AG04450 (cell line): ENCODE data around the gene RABGGTA. TPM values are rescaled to one million over a fixed set of nuclear protein-coding genes. Genes with fewer than 3 reads are reported as not detected.

Experiments used
- CTCF ChIA-PET: fragments of 300-600, 350-600 bp; formaldehyde crosslinking; extraction: SDS; loops from one replicate; lab custom pipeline; 2022; ENCODE audit warnings: antibody characterized with exemption, inconsistent platforms; lab: Charles Lee
- POLR2A ChIA-PET: fragments of 350-600 bp; formaldehyde crosslinking; extraction: SDS; loops from one replicate; lab custom pipeline; 2021; ENCODE audit warnings: antibody characterized with exemption, inconsistent platforms; lab: Yijun Ruan, JAX
- DNase-seq: peaks from one replicate; pipeline ENCODE4 v3.0.0-alpha.2; 2011; ENCODE audit warnings: low read depth, low spot score
- H3K27ac ChIP-seq: one replicate; pipeline ENCODE4 v1.5.1; 2012; ENCODE audit warnings: low read depth, low read length, control low read depth
- H3K27me3 ChIP-seq: one replicate; pipeline ENCODE4 v1.6.0; 2012; ENCODE audit warnings: low read length; ENCODE audit not compliant: control insufficient read depth, insufficient read depth
- H3K4me3 ChIP-seq: 2 replicates; pipeline ENCODE4 v1.5.1; 2011; ENCODE audit warnings: mild to moderate bottlenecking, low read depth, low read length, control low read depth
- H3K9me3 ChIP-seq: 2 replicates; pipeline ENCODE4 v1.5.1; 2012; ENCODE audit warnings: low read length; ENCODE audit not compliant: control insufficient read depth, insufficient read depth
- polyA plus RNA-seq: library from polyadenylated mRNA; depleted of rRNA; stranded (reverse); fragments of >200 nt; gene quantifications from 2 replicates; pipeline ENCODE4 v1.2.3, GENCODE V29; 2011
- TF ChIP-seq, protein P1 (sequence below): IDR thresholded peaks from 2 replicates; pipeline ENCODE4 v1.5.1; 2011; ENCODE audit warnings: low read depth, low read length, control low read depth, inconsistent platforms

The RABGGTA gene
- polyA plus RNA-seq, 1 experiment, result 17.9 TPM

DNA sequence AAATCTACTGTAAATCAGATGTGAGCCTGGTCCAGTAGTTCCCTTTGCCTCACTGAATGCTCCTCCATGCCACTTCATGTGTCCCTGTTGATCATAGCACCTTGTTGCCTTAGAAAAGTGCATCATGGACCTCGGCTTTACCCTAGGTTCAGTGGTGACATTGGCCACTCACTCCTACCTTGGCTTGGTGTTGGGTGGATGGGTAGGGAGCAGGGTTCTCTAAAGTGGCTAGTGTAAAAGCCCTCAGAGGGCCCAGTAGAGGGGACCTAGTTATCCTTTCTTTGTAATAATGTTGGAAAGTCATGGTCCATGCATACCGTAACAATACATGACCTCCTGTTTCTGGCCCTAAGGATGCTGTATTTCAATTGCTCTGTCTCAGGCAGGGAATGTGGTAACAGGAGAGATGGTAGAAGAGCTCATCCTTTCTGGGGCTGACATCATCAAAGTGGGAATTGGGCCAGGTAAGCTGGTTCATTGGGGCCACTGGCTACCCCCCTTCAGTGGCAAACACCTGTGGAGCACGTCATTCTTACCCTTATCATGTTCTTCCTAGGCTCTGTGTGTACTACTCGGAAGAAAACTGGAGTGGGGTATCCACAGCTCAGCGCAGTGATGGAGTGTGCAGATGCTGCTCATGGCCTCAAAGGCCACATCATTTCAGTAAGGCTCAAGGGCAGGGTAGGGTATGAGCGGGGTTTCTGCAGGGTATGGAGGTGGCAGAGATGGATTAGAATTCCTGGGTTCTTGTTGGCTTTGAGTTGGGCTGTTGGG, 34.5 kb downstream of the RABGGTA start:
- Histone ChIP-seq H3K4me3 (no peak overlapping the region), H3K9me3 (no peaks in the 10 kb centered on the region), H3K27me3 (no peaks in the 10 kb centered on the region), H3K27ac (no peak overlapping the region)
- CTCF ChIA-PET, result interaction anchor here (1.1 kb wide), 1 partner anchor 71 kb away, joined by 3 read pairs; the partner anchor contains the start of gene CIDEB
- DNase-seq, result no peak
- POLR2A ChIA-PET, result no interaction called here
- TF ChIP-seq, protein P1, sequence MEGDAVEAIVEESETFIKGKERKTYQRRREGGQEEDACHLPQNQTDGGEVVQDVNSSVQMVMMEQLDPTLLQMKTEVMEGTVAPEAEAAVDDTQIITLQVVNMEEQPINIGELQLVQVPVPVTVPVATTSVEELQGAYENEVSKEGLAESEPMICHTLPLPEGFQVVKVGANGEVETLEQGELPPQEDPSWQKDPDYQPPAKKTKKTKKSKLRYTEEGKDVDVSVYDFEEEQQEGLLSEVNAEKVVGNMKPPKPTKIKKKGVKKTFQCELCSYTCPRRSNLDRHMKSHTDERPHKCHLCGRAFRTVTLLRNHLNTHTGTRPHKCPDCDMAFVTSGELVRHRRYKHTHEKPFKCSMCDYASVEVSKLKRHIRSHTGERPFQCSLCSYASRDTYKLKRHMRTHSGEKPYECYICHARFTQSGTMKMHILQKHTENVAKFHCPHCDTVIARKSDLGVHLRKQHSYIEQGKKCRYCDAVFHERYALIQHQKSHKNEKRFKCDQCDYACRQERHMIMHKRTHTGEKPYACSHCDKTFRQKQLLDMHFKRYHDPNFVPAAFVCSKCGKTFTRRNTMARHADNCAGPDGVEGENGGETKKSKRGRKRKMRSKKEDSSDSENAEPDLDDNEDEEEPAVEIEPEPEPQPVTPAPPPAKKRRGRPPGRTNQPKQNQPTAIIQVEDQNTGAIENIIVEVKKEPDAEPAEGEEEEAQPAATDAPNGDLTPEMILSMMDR, result no peak

DNA sequence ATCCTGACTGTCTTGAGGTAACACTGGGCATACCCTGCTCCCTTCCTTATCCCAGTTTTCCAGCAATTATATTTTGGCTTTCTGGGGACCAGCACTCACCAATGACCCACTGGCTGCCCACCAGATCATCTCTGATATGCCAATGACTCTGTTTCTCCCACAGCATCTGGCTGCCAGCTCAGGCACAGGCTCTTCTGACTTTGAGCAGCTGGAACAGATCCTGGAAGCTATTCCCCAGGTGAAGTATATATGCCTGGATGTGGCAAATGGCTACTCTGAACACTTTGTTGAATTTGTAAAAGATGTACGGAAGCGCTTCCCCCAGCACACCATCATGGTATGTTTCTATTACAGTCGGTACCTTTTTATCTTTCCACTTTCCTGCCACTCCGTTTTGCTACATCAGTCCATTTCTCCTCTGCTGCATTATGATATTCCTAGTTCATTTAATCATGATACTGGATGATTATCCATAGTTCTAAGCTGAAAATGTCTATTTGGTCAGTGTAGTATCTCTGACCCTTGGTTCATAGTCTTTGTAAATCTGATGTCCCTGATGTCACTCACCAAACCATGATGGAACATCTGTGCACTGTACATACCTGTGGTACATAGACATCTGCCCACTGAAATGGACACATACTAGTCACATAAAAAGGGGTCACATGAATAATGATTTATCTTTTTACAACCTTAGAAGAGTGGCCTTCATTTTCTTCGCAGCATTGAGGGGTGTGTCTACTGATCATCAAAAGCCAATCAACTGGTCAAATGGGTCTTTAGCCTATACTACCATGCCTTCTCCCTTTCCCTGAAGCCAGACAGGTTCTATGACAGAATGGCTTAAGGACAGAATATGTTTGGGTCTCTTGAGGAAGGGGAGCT, 35.4 kb downstream of the RABGGTA start:
- no peak for DNase-seq
- CTCF ChIA-PET, result interaction anchor here (1.1 kb wide), 1 partner anchor 72 kb away, joined by 3 read pairs; the partner anchor contains the start of gene CIDEB
- TF ChIP-seq, protein P1, result no peak
- Histone ChIP-seq H3K4me3 (no peak overlapping the region), H3K27ac (no peak overlapping the region), H3K9me3 (no peaks in the 10 kb centered on the region; the same call in 1 of the 2 replicates), H3K27me3 (no peaks in the 10 kb centered on the region)
- POLR2A ChIA-PET, result no interaction called here

DNA sequence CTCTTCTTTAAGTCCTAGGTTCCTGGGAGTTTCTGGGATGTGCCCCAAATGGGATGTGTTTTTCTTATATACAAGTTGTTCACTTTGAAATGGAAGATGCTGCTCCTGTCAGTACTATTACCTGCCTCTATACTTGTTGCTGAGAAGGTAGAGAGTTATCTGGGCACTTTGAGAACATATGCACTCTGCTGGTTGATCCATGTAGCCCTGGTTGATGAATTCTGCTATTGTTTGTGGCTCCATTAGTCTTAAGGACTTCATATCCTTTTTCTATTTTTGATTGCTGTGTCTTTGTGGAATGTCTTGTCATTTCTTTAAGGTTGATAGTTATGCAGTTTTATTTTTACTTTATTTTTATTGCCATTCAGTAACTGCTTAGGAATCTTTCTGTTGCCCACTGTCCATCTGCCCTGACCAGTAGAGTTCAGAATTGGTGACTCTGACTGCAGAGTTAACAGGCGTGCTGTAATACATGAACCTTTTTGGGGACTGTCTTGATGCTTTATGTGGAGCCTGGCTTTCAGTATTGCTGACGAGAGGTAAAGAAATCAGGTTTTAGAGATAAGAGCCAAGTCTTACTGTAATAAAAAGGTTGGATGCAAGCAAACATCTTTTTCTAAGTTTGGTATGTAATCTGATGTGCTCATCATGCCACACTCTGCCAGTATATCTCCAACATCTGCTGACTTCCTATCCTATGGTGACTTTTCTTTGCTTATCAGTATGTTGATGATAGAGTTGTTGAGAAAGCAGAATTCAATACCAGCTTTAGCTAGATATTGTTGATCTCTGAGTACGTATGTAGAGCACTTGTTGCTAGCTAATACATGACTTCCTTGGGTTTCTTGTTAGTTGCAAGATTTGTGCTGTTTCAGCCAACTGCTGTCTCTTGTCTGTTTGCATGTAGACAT, 37.0 kb downstream of the RABGGTA start:
- ChIA-PET POLR2A (no interaction called here), CTCF (interaction anchor here (0.9 to 1.2 kb wide), 2 partner anchors 73 to 74 kb away, joined by 4 to 5 read pairs; partner anchors contain the start of genes CIDEB and IRF9)
- no peak for DNase-seq
- H3K27ac ChIP-seq, result no peak overlapping the region
- no peak overlapping the region for H3K4me3 ChIP-seq
- TF ChIP-seq, protein P1, result no peak
- no peaks in the 10 kb centered on the region for H3K27me3 ChIP-seq
- no peaks in the 10 kb centered on the region; the same call in 1 of the 2 replicates for H3K9me3 ChIP-seq

DNA sequence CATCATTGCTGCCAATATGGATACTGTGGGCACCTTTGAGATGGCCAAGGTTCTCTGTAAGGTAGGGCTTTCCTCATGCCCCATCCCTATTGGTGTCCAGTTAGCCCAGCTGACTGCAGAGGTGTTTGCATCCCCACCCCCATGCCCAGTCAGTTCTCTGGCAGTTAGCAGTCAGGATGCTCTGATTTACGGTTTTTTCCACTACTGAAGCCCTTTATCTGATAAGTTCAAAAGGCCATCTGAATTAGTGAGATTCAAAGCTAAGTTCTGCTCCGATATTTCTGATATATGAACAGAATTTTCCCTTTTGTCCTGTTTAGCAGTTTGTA, 37.9 kb downstream of the RABGGTA start:
- DNase-seq, result no peak
- Histone ChIP-seq H3K9me3 (no peaks in the 10 kb centered on the region; the same call in 1 of the 2 replicates), H3K27me3 (no peaks in the 10 kb centered on the region), H3K27ac (no peak overlapping the region), H3K4me3 (peak overlapping the region; percentile 95)
- TF ChIP-seq, protein P1, result no peak
- CTCF ChIA-PET, result interaction anchor here (0.6 kb wide), 1 partner anchor 1149 kb away, joined by 8 read pairs; no protein-coding TSS in a partner anchor
- POLR2A ChIA-PET, result no interaction called here
